Chondrocyte (in vitro differentiated cells): ENCODE data around the gene DNAJB6. TPM values are rescaled to one million over a fixed set of nuclear protein-coding genes. Genes with fewer than 3 reads are reported as not detected.

Experiments
- DNase-seq: peaks from one replicate; pipeline ENCODE4 v3.0.0; 2021; ENCODE audit warnings: mixed read lengths, low spot score
- H3K27ac Mint-ChIP-seq: one replicate; pipeline ENCODE4 v1.8.0; 2021; ENCODE audit warnings: mild to moderate bottlenecking, moderate library complexity, mixed read lengths; ENCODE audit not compliant: unreplicated experiment
- H3K27me3 Mint-ChIP-seq: 2 replicates; pipeline ENCODE4 v1.8.0; 2021; ENCODE audit warnings: low read depth, mixed read lengths
- H3K36me3 Mint-ChIP-seq: 2 replicates; pipeline ENCODE4 v1.8.0; 2021; ENCODE audit warnings: low read depth, mixed read lengths
- H3K4me1 Mint-ChIP-seq: 2 replicates; pipeline ENCODE4 v1.8.0; 2021; ENCODE audit warnings: low read depth, mild to moderate bottlenecking, mixed read lengths
- H3K4me3 Mint-ChIP-seq: one replicate; pipeline ENCODE4 v1.8.0; 2021; ENCODE audit warnings: mild to moderate bottlenecking, moderate library complexity, mixed read lengths; ENCODE audit not compliant: unreplicated experiment
- H3K9me3 Mint-ChIP-seq: 2 replicates; pipeline ENCODE4 v1.8.0; 2021; ENCODE audit warnings: low read depth, mixed read lengths
- CTCF ChIP-seq: fragments of 200-600 bp; sonication (generic); IDR thresholded peaks from 2 replicates; pipeline ENCODE4 v1.5.0; 2021; ENCODE audit warnings: antibody characterized with exemption, mild to moderate bottlenecking, moderate library complexity
- total RNA-seq: library from RNA; stranded (reverse); gene quantifications from 3 replicates; pipeline ENCODE4 v1.2.1, GENCODE V29; 2021

DNAJB6 gene
- total RNA-seq, 1 donor from 2014 or later, result 108 TPM

GRCh38 chr7:157335991-157336382, 817 bp upstream of the DNAJB6 start:
- no peak for TF ChIP-seq CTCF
- peaks cover 42% of the 10 kb centered on the region for H3K4me1 Mint-ChIP-seq
- no peaks in the 10 kb centered on the region for H3K9me3 Mint-ChIP-seq
- peak overlapping the region; percentile 81 for H3K4me3 Mint-ChIP-seq
- peak overlapping the region; percentile 98 for H3K27ac Mint-ChIP-seq
- H3K27me3 Mint-ChIP-seq, result no peaks in the 10 kb centered on the region
- H3K36me3 Mint-ChIP-seq, result no peaks in the 10 kb centered on the region
- no peak for DNase-seq

- DNase-seq, result no peak
- TF ChIP-seq CTCF, result no peak
- Mint-ChIP-seq H3K27ac (peak overlapping the region; percentile 95), H3K9me3 (no peaks in the 10 kb centered on the region), H3K27me3 (no peaks in the 10 kb centered on the region), H3K4me1 (peaks cover 52% of the 10 kb centered on the region), H3K4me3 (peak overlapping the region; percentile 83), H3K36me3 (no peaks in the 10 kb centered on the region)
Measured at GRCh38 chr7:157337316-157338149, 729 bp downstream of the DNAJB6 start.

- TF ChIP-seq CTCF, result peak; percentile 92
- peaks cover 50% of the 10 kb centered on the region for H3K4me1 Mint-ChIP-seq
- H3K4me3 Mint-ChIP-seq, result peak overlapping the region; percentile 52
- no peak for DNase-seq
- no peaks in the 10 kb centered on the region for H3K9me3 Mint-ChIP-seq
- peak overlapping the region; percentile 78 for H3K27ac Mint-ChIP-seq
- H3K36me3 Mint-ChIP-seq, result no peaks in the 10 kb centered on the region
- no peaks in the 10 kb centered on the region for H3K27me3 Mint-ChIP-seq
Measured at GRCh38 chr7:157339777-157340677, 3.2 kb downstream of the DNAJB6 start.

- H3K36me3 Mint-ChIP-seq, result no peaks in the 10 kb centered on the region
- peak overlapping the region; percentile 85 for H3K27ac Mint-ChIP-seq
- no peaks in the 10 kb centered on the region for H3K27me3 Mint-ChIP-seq
- H3K4me3 Mint-ChIP-seq, result peak overlapping the region; percentile 9
- DNase-seq, result peak; percentile 30
- no peaks in the 10 kb centered on the region for H3K9me3 Mint-ChIP-seq
- peaks cover 54% of the 10 kb centered on the region for H3K4me1 Mint-ChIP-seq
- no peak for TF ChIP-seq CTCF
Measured at GRCh38 chr7:157347217-157347904, 10.6 kb downstream of the DNAJB6 start.

- H3K4me3 Mint-ChIP-seq, result no peak overlapping the region
- H3K4me1 Mint-ChIP-seq, result peaks cover 56% of the 10 kb centered on the region
- H3K9me3 Mint-ChIP-seq, result no peaks in the 10 kb centered on the region
- DNase-seq, result no peak
- TF ChIP-seq CTCF, result no peak
- no peaks in the 10 kb centered on the region for H3K27me3 Mint-ChIP-seq
- peak overlapping the region; percentile 69 for H3K27ac Mint-ChIP-seq
- H3K36me3 Mint-ChIP-seq, result no peaks in the 10 kb centered on the region
Measured at GRCh38 chr7:157348548-157348947, 11.7 kb downstream of the DNAJB6 start.
